Stimulated activated CD8-positive, alpha-beta memory T cell treated with anti-CD3 and anti-CD28 coated beads, Interleukin-7, amount 100 ng/mL, for 24 hours (primary cell): Measurements from ENCODE around the gene ACBD3.
"Not testable (repeated sequence)": the region's sequence is repeated elsewhere in the genome, so short reads cannot be mapped to it uniquely, and the experiment has no call there.

Experiments
- DNase-seq: peaks from one replicate; pipeline ENCODE4 v3.0.0-alpha.2; 2020; ENCODE audit warnings: low read depth

Gene ACBD3

GRCh38 chr1:226186124-226187018, at the start of gene ACBD3:
TSS of gene ACBD3 (minus strand) at chr1:226186741. CDS start at chr1:226186675, 66 bp downstream.
- peak; percentile 70 for DNase-seq

GRCh38 chr1:226233806-226234205, 47.3 kb upstream of the ACBD3 start:
- DNase-seq = no peak

GRCh38 chr1:226233293-226233692, 46.8 kb upstream of the ACBD3 start:
- DNase-seq = no peak

DNA sequence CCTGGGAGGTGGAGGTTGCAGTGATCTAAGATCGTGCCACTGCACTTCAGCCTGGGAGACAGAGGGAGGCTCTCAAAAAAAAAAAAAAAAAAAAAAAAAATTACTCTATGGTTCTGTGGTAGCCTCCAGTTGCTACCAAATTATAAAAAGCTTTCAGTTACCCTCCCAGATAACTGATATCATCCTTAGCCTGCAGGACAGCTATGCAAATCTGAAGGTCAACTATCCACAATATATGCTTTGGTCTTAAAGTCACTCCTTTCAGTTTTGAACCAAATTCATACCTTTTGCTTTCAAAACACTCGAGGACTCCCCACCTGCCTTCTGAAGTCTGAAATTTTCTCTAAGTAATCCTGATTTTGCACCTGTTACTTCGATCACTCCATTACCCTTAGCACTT, 40.1 kb upstream of the ACBD3 start:
- no peak for DNase-seq

DNA sequence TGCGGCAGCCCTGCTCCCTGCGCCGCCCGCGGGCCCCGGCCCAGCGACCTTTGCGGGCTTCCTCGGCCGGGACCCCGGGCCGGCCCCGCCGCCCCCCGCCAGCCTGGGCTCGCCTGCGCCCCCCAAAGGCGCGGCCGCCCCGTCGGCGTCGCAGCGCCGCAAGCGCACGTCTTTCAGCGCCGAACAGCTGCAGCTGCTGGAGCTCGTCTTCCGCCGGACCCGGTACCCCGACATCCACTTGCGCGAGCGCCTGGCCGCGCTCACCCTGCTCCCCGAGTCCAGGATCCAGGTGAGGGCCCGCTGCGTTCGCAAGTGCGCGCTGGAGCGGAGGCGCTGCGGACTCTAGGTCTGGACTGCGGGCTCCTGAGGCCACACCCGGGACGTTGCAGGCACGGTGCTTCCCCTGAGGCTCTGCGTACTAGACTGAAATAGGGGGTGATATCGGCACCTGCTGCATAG, 37.3 kb upstream of the ACBD3 start:
- no peak for DNase-seq

DNA sequence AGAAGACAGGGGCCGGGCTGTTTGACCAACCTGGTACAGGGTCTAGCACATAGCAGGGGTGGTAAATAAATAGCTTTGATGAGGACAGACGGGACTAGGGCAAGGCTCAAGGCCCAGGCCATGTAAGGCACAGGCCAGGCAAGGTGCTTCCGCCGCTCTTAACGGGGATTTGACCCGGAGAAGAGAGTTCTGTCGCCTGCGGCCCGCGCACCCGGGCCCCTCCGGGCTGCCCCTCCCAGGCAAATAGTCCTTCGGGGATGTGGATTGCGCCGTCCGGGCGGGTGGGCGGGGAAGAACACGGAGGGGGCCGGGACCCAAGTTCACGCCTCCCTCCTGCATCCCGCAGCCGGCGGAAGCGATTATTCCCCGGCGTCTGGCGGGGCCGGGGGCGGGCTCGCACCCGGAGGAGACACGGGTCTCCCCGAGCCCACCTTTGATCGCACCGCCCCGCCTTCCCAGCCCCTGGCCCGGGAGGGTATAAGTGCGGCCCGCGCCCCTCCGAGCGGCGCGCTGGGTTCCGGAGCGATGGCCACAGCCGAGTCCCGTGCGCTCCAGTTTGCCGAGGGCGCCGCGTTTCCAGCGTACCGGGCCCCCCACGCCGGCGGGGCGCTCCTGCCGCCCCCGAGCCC, 36.7 kb upstream of the ACBD3 start, which contains the start of gene MIXL1:
Gene MIXL1, plus strand, starts transcription at position 508 of the 629 bp plus-strand sequence. Its CDS starts 18 bp downstream, at position 526.
- no peak for DNase-seq

DNA sequence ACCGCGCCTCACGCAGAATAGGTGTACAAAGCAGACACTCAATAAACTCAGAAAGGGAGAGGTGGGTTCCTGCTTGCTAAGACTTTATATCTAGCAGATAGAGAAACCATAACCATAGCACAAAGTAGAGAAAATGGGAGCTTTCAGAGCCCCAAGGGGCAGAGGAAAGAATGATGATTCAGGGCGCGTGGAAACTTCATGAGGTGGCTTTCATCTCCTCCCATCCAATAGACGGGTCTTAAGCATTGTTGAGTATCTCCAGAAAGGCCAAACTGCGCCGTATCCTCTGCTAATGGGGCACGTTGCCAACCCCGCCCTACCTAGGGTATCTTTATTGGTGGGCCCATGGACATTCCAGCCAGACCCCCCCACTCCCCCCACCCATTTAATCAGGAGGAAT, 36.1 kb upstream of the ACBD3 start:
- no peak for DNase-seq

- DNase-seq = no peak
Measured at GRCh38 chr1:226220473-226221189, 34.1 kb upstream of the ACBD3 start.

GRCh38 chr1:226217273-226217672, 30.7 kb upstream of the ACBD3 start:
- DNase-seq = no peak

GRCh38 chr1:226216056-226216455, 29.5 kb upstream of the ACBD3 start:
- DNase-seq = no peak

DNA sequence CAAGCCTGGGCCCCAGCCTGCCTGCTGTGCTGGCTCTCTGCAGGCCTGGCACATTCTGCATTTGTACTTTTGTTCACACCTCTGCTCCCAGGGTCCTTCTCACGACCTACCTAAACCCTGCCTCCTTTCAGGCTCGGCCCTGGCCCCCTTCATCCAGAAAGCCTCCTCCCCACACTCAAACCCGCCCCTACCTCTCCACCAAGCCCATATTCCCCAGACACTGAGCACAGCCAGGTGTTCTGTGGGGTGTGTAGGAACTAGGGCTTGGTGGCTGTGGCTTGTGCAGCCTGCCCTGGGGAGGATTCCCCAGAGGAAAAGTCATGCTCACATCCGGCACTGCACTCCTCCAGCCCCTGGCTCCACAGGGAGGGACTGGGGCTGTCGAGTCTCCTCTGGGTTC, 28.7 kb upstream of the ACBD3 start:
- DNase-seq = no peak

GRCh38 chr1:226212545-226212944, 26.0 kb upstream of the ACBD3 start:
- DNase-seq = no peak

- DNase-seq = no peak
Measured at GRCh38 chr1:226211181-226211821, 24.8 kb upstream of the ACBD3 start.

DNA sequence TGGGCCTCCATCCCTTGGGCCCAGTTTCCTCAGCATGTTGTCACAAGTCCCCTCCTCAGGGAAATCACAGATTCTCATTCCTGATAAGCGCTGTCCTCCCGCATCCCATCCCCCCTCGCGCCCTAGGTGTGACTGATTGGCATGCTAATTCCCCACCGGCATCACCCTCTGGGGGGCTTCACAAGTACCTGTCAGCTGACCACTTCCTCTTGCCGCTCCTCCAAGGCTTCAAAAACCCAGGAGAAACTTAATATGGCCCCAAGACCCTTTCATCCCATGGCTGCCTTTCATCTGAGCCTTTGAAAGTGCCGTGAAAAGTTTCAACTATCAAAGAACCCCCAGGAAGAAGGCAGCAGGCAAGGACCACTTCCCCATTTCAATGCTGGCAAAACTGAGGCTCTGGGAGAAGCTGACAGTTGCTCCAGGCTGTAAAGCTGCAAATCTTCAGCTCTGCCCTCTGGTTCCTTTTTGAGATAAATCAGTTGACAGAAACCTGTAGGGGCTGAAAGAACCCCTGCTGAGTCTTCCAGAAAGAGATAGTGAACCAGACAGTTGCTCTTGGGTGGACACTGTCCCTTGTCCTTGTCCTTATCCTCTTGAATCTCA, 24.1 kb upstream of the ACBD3 start:
- no peak for DNase-seq

GRCh38 chr1:226209307-226210059, 22.9 kb upstream of the ACBD3 start:
- no peak for DNase-seq

GRCh38 chr1:226207048-226207447, 20.5 kb upstream of the ACBD3 start:
- no peak for DNase-seq

- no peak for DNase-seq
Measured at GRCh38 chr1:226204198-226204597, 17.7 kb upstream of the ACBD3 start.

- DNase-seq = no peak
Measured at GRCh38 chr1:226203655-226204054, 17.1 kb upstream of the ACBD3 start.

DNA sequence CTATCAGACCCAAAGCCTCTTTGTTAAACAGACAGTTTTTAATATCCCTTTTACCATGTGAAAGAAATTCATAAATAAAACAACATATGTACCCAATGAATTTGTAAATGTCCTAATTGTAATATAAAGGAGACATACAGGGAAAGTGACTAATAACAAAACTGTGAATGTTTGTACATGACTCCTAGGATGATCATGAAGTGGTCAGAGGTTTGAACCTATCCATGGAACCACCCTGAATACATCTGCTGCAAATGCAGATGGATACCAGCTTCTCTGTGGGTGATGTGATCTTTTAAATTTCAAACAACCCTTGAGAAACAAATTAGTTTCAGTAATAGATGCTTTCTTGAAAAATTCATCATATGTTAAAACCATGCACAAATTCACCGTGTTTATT, 16.7 kb upstream of the ACBD3 start:
- DNase-seq = no peak

DNA sequence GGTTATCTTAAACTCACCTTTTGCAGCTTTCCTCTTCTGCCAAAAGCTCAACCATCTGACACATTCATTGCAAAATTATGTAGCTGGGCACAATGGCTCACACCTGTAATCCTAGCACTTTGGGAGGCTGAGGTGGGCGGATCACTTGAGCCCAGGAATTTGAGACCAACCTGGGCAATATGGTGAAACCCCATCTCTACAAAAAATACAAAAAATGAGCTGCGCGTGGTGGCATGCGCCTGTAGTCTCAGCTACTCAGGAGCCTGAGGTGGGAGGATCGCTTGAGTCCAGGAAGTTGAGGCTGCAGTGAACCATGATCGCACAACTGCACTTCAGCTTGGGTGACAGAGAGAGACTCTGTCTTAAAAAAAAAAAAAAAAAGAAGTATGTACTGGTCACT, 16.1 kb upstream of the ACBD3 start:
- DNase-seq = not testable (repeated sequence)

DNA sequence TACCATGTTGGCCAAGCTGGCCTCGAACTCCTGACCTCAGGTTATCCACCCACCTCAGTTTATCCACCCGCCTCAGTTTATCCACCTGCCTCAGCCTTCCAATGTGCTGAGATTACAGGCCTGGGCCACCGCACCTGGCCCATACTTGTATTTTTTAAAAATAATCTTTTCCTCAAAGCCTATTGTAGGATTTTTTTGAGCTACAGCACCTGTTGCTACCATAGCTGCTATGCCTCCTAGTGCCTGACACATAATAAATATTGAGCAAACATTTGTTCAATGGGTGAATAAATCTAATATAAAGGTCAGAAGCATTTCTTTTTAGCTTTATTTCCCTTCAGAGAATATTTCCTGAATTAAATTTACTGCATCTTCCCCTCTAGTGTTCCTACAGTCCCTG, 15.7 kb upstream of the ACBD3 start:
- no peak for DNase-seq
